A549 (cell line): ENCODE data around the gene RBBP8.

Source experiments
- CBX8 ChIP-seq: fragments of 200-600 bp; sonication (generic); IDR thresholded peaks from 2 replicates; pipeline ENCODE4 v1.6.1; 2016
- CHD2 ChIP-seq: fragments of 150-350 bp; IDR thresholded peaks from 2 replicates; pipeline ENCODE4 v1.6.1; 2014; ENCODE audit warnings: low read length; ENCODE audit not compliant: partially characterized antibody
- CTCF ChIP-seq: fragments of >200 bp; sonication (Bioruptor Twin); formaldehyde crosslinking; IDR thresholded peaks from 3 replicates; pipeline ENCODE4 v1.5.1; 2016
- MAX ChIP-seq: IDR thresholded peaks from 2 replicates; pipeline ENCODE4 v1.6.1; 2012
- POLR2A ChIP-seq: IDR thresholded peaks from 2 replicates; pipeline ENCODE4 v1.6.1; 2012; ENCODE audit warnings: mild to moderate bottlenecking, low read length
- RAD21 ChIP-seq, 2 experiments: fragments of >200 bp in 1 of 2; sonication (Bioruptor Twin) in 1 of 2; formaldehyde crosslinking in 1 of 2; IDR thresholded peaks in 1 of 2; conservative IDR thresholded peaks in 1 of 2; 2 replicates in 1 of 2; 3 replicates in 1 of 2; pipeline ENCODE4 v1.6.1; 2012 to 2018; ENCODE audit warnings: inconsistent platforms in 1 of 2
- RFX5 ChIP-seq: fragments of 450-650 bp; IDR thresholded peaks from 2 replicates; pipeline ENCODE4 v1.7.1; 2014; ENCODE audit warnings: antibody characterized with exemption, mild to moderate bottlenecking, moderate library complexity
- SMC3 ChIP-seq: fragments of >200 bp; sonication (Bioruptor Twin); formaldehyde crosslinking; IDR thresholded peaks from 3 replicates; pipeline ENCODE4 v1.6.1; 2018; ENCODE audit warnings: inconsistent platforms
- SREBF2 ChIP-seq: fragments of 450-650 bp; IDR thresholded peaks from 2 replicates; pipeline ENCODE4 v1.6.1; 2014; ENCODE audit warnings: mild to moderate bottlenecking, moderate library complexity
- ZSCAN20 ChIP-seq: fragments of 250-450 bp; sonication (Bioruptor Pico); IDR thresholded peaks from 2 replicates; pipeline ENCODE4 v1.8.0; 2022; ENCODE audit warnings: mild to moderate bottlenecking, moderate library complexity
- TF ChIP-seq, protein P1 (sequence below): fragments of 450-650 bp; IDR thresholded peaks from 2 replicates; pipeline ENCODE4 v1.6.1; 2014; ENCODE audit warnings: antibody characterized with exemption

DNA sequence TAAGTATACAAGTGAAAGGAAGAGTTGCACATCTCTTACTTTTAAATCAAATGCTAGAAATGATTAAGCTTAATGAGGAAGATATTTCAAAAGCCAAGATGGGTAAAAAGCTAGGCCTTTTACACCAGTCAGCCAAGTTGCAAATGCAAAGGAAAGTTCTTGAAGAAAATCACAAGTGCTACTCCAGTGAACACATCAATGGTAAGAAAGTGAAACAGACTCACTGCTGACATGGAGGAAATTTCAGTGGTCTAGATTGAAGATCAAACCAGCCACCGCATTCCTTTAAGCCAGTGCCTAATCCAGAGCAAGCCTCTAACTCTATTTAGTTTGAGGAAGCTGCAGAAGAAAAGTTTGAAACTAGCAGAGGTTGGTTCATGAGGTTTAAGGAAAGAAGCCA lies 79.1 kb downstream of the RBBP8 start:
- TF ChIP-seq ZSCAN20 (CRISPR knock-in tag) (no peak), CTCF (no peak), POLR2A (no peak), MAX (no peak), SREBF2 (no peak), RAD21 (conservative IDR thresholded peaks at IDR 0.05 in 1 of 2, IDR thresholded peaks at IDR 0.05 in 1 of 2) (no peak), RFX5 (no peak), CBX8 (no peak), SMC3 (no peak), CHD2 (no peak)
- TF ChIP-seq, protein P1, sequence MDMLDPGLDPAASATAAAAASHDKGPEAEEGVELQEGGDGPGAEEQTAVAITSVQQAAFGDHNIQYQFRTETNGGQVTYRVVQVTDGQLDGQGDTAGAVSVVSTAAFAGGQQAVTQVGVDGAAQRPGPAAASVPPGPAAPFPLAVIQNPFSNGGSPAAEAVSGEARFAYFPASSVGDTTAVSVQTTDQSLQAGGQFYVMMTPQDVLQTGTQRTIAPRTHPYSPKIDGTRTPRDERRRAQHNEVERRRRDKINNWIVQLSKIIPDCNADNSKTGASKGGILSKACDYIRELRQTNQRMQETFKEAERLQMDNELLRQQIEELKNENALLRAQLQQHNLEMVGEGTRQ: no peak
